ENCODE measurements around the gene PIGR.

Gene PIGR

GRCh38 chr1:206941766-206942418, 4.4 kb downstream of the PIGR start:
- H3K4me3 ChIP-seq (ENCODE audit: low read length): no peak overlapping the region
- H3K27ac ChIP-seq (ENCODE audit: low read length): no peak overlapping the region
- H3K36me3 ChIP-seq (replicated peaks; ENCODE audit: low read depth, low read length): no peaks in the 10 kb centered on the region
- no peak overlapping the region for H2AFZ ChIP-seq (ENCODE audit: low read depth, low read length)
- no peak for TF ChIP-seq EZH2phosphoT487 (IDR thresholded peaks at IDR 0.05; ENCODE audit: low read depth)
- TF ChIP-seq CTCF (IDR thresholded peaks at IDR 0.05; ENCODE audit: low read depth, low read length): no peak
- H3K4me1 ChIP-seq (ENCODE audit: low read length): no peaks in the 10 kb centered on the region
- peaks cover 9% of the 10 kb centered on the region; the same call in 1 of the 2 replicates for H3K27me3 ChIP-seq (ENCODE audit: low read depth, low read length)
- no peaks in the 10 kb centered on the region for H3K9me3 ChIP-seq (ENCODE audit: insufficient read depth, low read length)
- H4K20me1 ChIP-seq (ENCODE audit: insufficient read depth, low read length): no peaks in the 10 kb centered on the region
- no peak overlapping the region for H3K9ac ChIP-seq (ENCODE audit: low read length)
- no peaks in the 10 kb centered on the region for H3K79me2 ChIP-seq (ENCODE audit: low read length)
- H3K4me2 ChIP-seq (ENCODE audit: low read length): no peak overlapping the region

- Histone ChIP-seq H3K36me3 (replicated peaks; ENCODE audit: low read depth, low read length) (no peaks in the 10 kb centered on the region), H3K27ac (ENCODE audit: low read length) (no peak overlapping the region), H4K20me1 (ENCODE audit: insufficient read depth, low read length) (no peaks in the 10 kb centered on the region), H3K9ac (ENCODE audit: low read length) (no peak overlapping the region), H2AFZ (ENCODE audit: low read depth, low read length) (no peak overlapping the region), H3K79me2 (ENCODE audit: low read length) (no peaks in the 10 kb centered on the region), H3K4me1 (ENCODE audit: low read length) (peaks cover 6% of the 10 kb centered on the region; the same call in 1 of the 2 replicates), H3K4me3 (ENCODE audit: low read length) (no peak overlapping the region), H3K4me2 (ENCODE audit: low read length) (no peak overlapping the region), H3K27me3 (ENCODE audit: low read depth, low read length) (peaks cover 6% of the 10 kb centered on the region; the same call in 1 of the 2 replicates), H3K9me3 (ENCODE audit: insufficient read depth, low read length) (no peaks in the 10 kb centered on the region)
- TF ChIP-seq CTCF (IDR thresholded peaks at IDR 0.05; ENCODE audit: low read depth, low read length) (no peak), EZH2phosphoT487 (IDR thresholded peaks at IDR 0.05; ENCODE audit: low read depth) (no peak)
Observed at GRCh38 chr1:206940588-206940936, 5.7 kb downstream of the PIGR start.

GRCh38 chr1:206939841-206940587, 6.3 kb downstream of the PIGR start:
- Histone ChIP-seq H3K4me3 (ENCODE audit: low read length) (no peak overlapping the region), H3K36me3 (replicated peaks; ENCODE audit: low read depth, low read length) (no peaks in the 10 kb centered on the region), H3K27me3 (ENCODE audit: low read depth, low read length) (peaks cover under 1% of the 10 kb centered on the region; the same call in 1 of the 2 replicates), H3K4me1 (ENCODE audit: low read length) (peaks cover 7% of the 10 kb centered on the region; the same call in 1 of the 2 replicates), H4K20me1 (ENCODE audit: insufficient read depth, low read length) (no peaks in the 10 kb centered on the region), H3K9ac (ENCODE audit: low read length) (no peak overlapping the region), H3K79me2 (ENCODE audit: low read length) (no peaks in the 10 kb centered on the region), H3K27ac (ENCODE audit: low read length) (no peak overlapping the region), H3K9me3 (ENCODE audit: insufficient read depth, low read length) (no peaks in the 10 kb centered on the region), H3K4me2 (ENCODE audit: low read length) (no peak overlapping the region), H2AFZ (ENCODE audit: low read depth, low read length) (no peak overlapping the region)
- TF ChIP-seq EZH2phosphoT487 (IDR thresholded peaks at IDR 0.05; ENCODE audit: low read depth) (no peak), CTCF (IDR thresholded peaks at IDR 0.05; ENCODE audit: low read depth, low read length) (no peak)

GRCh38 chr1:206939131-206939530, 7.1 kb downstream of the PIGR start:
- Histone ChIP-seq H2AFZ (ENCODE audit: low read depth, low read length) (no peak overlapping the region), H3K36me3 (replicated peaks; ENCODE audit: low read depth, low read length) (no peaks in the 10 kb centered on the region), H3K27me3 (ENCODE audit: low read depth, low read length) (no peaks in the 10 kb centered on the region), H3K9me3 (ENCODE audit: insufficient read depth, low read length) (no peaks in the 10 kb centered on the region), H3K4me1 (ENCODE audit: low read length) (peaks cover 7% of the 10 kb centered on the region; the same call in 1 of the 2 replicates), H3K4me2 (ENCODE audit: low read length) (no peak overlapping the region), H3K27ac (ENCODE audit: low read length) (no peak overlapping the region), H3K79me2 (ENCODE audit: low read length) (no peaks in the 10 kb centered on the region), H3K4me3 (ENCODE audit: low read length) (no peak overlapping the region), H4K20me1 (ENCODE audit: insufficient read depth, low read length) (no peaks in the 10 kb centered on the region), H3K9ac (ENCODE audit: low read length) (no peak overlapping the region)
- TF ChIP-seq CTCF (IDR thresholded peaks at IDR 0.05; ENCODE audit: low read depth, low read length) (no peak), EZH2phosphoT487 (IDR thresholded peaks at IDR 0.05; ENCODE audit: low read depth) (no peak)
